Parathyroid adenoma (tissue), 2 donors: Measurements from ENCODE around the gene SEC24D.

Experiments used
- H2AFZ ChIP-seq: fragments of 300-600 bp; sonication (generic); one replicate; pipeline ENCODE4 v1.7.0; 2017; ENCODE audit warnings: antibody characterized with exemption, mild to moderate bottlenecking
- H3K27ac ChIP-seq: fragments of 300-600 bp; sonication (generic); one replicate; pipeline ENCODE4 v1.7.0; 2017
- H3K27me3 ChIP-seq: fragments of 300-600 bp; sonication (generic); one replicate; pipeline ENCODE4 v1.7.0; 2017; ENCODE audit warnings: low read length; ENCODE audit not compliant: control insufficient read depth, insufficient read depth
- H3K36me3 ChIP-seq: fragments of 300-600 bp; sonication (generic); one replicate; pipeline ENCODE4 v1.7.0; 2017; ENCODE audit warnings: low read length; ENCODE audit not compliant: control insufficient read depth, insufficient read depth
- H3K4me1 ChIP-seq: fragments of 300-600 bp; sonication (generic); one replicate; pipeline ENCODE4 v1.7.0; 2017; ENCODE audit warnings: control low read depth
- H3K4me2 ChIP-seq: fragments of 300-600 bp; sonication (generic); one replicate; pipeline ENCODE4 v1.7.0; 2017; ENCODE audit warnings: low read length
- H3K4me3 ChIP-seq: fragments of 300-600 bp; sonication (generic); one replicate; pipeline ENCODE4 v1.7.0; 2017; ENCODE audit warnings: low read depth, low read length
- H3K79me2 ChIP-seq: fragments of 300-600 bp; sonication (generic); one replicate; pipeline ENCODE4 v1.7.0; 2017; ENCODE audit warnings: control low read depth
- H3K9ac ChIP-seq: fragments of 300-600 bp; sonication (generic); one replicate; pipeline ENCODE4 v1.7.0; 2017; ENCODE audit warnings: mild to moderate bottlenecking
- H3K9me3 ChIP-seq: fragments of 300-600 bp; sonication (generic); one replicate; pipeline ENCODE4 v1.7.0; 2017; ENCODE audit warnings: low read length; ENCODE audit not compliant: control insufficient read depth
- CTCF ChIP-seq: fragments of 300-600 bp; sonication (generic); IDR thresholded peaks from one replicate; pipeline ENCODE4 v1.7.0; 2017; ENCODE audit warnings: antibody characterized with exemption, mild to moderate bottlenecking
- donor health status: primary hyperparathyroidism.

SEC24D gene

GRCh38 chr4:118746251-118746919 lies 89.5 kb downstream of the SEC24D start:
- Histone ChIP-seq H3K79me2 (no peaks in the 10 kb centered on the region), H3K27me3 (no peaks in the 10 kb centered on the region), H3K27ac (no peak overlapping the region), H3K9me3 (no peaks in the 10 kb centered on the region), H3K4me3 (no peak overlapping the region), H3K36me3 (no peaks in the 10 kb centered on the region), H3K4me2 (no peak overlapping the region), H3K4me1 (no peaks in the 10 kb centered on the region), H3K9ac (no peak overlapping the region), H2AFZ (no peak overlapping the region)
- TF ChIP-seq CTCF: no peak

- H3K36me3 ChIP-seq: no peaks in the 10 kb centered on the region
- no peak for TF ChIP-seq CTCF
- H3K27ac ChIP-seq: no peak overlapping the region
Measured at GRCh38 chr4:118745357-118745756, 90.6 kb downstream of the SEC24D start.

GRCh38 chr4:118743867-118744266 lies 92.1 kb downstream of the SEC24D start:
- Histone ChIP-seq H3K4me3 (no peak overlapping the region), H3K27ac (no peak overlapping the region), H2AFZ (no peak overlapping the region), H3K9ac (no peak overlapping the region), H3K4me1 (no peaks in the 10 kb centered on the region), H3K27me3 (no peaks in the 10 kb centered on the region), H3K36me3 (no peaks in the 10 kb centered on the region), H3K79me2 (no peaks in the 10 kb centered on the region), H3K4me2 (no peak overlapping the region), H3K9me3 (no peaks in the 10 kb centered on the region)
- no peak for TF ChIP-seq CTCF

More at GRCh38 chr4:118745357-118745756, 90.6 kb downstream of the SEC24D start:
- no peaks in the 10 kb centered on the region for H3K79me2 ChIP-seq
- no peak overlapping the region for H2AFZ ChIP-seq
- no peaks in the 10 kb centered on the region for H3K9me3 ChIP-seq
- H3K27me3 ChIP-seq: no peaks in the 10 kb centered on the region
- no peak overlapping the region for H3K4me3 ChIP-seq
- H3K4me1 ChIP-seq: no peaks in the 10 kb centered on the region
- no peak overlapping the region for H3K9ac ChIP-seq
- H3K4me2 ChIP-seq: no peak overlapping the region

GRCh38 chr4:118742050-118742449 lies 93.9 kb downstream of the SEC24D start:
- TF ChIP-seq CTCF: no peak
- Histone ChIP-seq H3K79me2 (no peaks in the 10 kb centered on the region), H3K9me3 (no peaks in the 10 kb centered on the region), H3K36me3 (no peaks in the 10 kb centered on the region), H3K27ac (no peak overlapping the region), H3K27me3 (no peaks in the 10 kb centered on the region), H2AFZ (no peak overlapping the region), H3K4me2 (no peak overlapping the region), H3K9ac (no peak overlapping the region), H3K4me3 (no peak overlapping the region), H3K4me1 (no peaks in the 10 kb centered on the region)

GRCh38 chr4:118741301-118741855 lies 94.5 kb downstream of the SEC24D start:
- H3K4me2 ChIP-seq: no peak overlapping the region
- no peak overlapping the region for H2AFZ ChIP-seq
- H3K4me3 ChIP-seq: no peak overlapping the region
- H3K27me3 ChIP-seq: no peaks in the 10 kb centered on the region
- H3K9me3 ChIP-seq: no peaks in the 10 kb centered on the region
- H3K27ac ChIP-seq: no peak overlapping the region
- no peaks in the 10 kb centered on the region for H3K36me3 ChIP-seq
- H3K9ac ChIP-seq: no peak overlapping the region
- no peaks in the 10 kb centered on the region for H3K4me1 ChIP-seq
- no peaks in the 10 kb centered on the region for H3K79me2 ChIP-seq
- TF ChIP-seq CTCF: no peak
